ENCODE results near the gene PLBD2.

The PLBD2 gene

GRCh38 chr12:113439606-113440030 is 81.2 kb downstream of the PLBD2 start:
- TF ChIP-seq CTCF (IDR thresholded peaks at IDR 0.05; ENCODE audit: control insufficient read depth, extremely low read depth, insufficient read depth) = peak; percentile 77
- DNase-seq (ENCODE audit: low read depth) = no peak
- H3K4me3 ChIP-seq (ENCODE audit: low read depth, low read length) = no peak overlapping the region

- no peak for TF ChIP-seq CTCF (IDR thresholded peaks at IDR 0.05; ENCODE audit: control insufficient read depth, extremely low read depth, insufficient read depth)
- no peak for DNase-seq (ENCODE audit: low read depth)
- H3K4me3 ChIP-seq (ENCODE audit: low read depth, low read length) = no peak overlapping the region
These were observed 81.9 kb downstream of the PLBD2 start for GRCh38 chr12:113440336-113440735.
